Cardiac ventricle fibroblast (primary cell): ENCODE measurements around the gene TRMU. TPM values are rescaled to one million over a fixed set of nuclear protein-coding genes. Genes with fewer than 3 reads are reported as not detected.

Source experiments
- total RNA-seq: library from RNA; depleted of rRNA; stranded (reverse); fragments of >200 nt; gene quantifications from 2 replicates; pipeline ENCODE4 v1.2.3, GENCODE V29; 2015

Gene TRMU
- total RNA-seq = 16.2 and 21.3 TPM in 2 replicates

GRCh38 chr22:46335201-46336118, at the start of gene TRMU:
TSS of gene TRMU (plus strand) at chr22:46335714. CDS start at chr22:46335765, 51 bp downstream.

GRCh38 chr22:46296257-46297150, 39.0 kb upstream of the TRMU start, which contains the start of gene GTSE1:
TSS of gene GTSE1 (plus strand) at chr22:46296870. CDS start at chr22:46297401, 531 bp downstream.

Other genes starting within 250 kb of the TRMU start
- 9.8 and 20.0 TPM in 2 replicates for gene PPARA, start 185.2 kb upstream of the TRMU start, total RNA-seq
- 12.5 and 14.4 TPM in 2 replicates for gene CDPF1, start 85.4 kb upstream of the TRMU start, total RNA-seq
- 0.05 and 0.06 TPM in 2 replicates for gene PKDREJ, start 72.4 kb upstream of the TRMU start, total RNA-seq
- 31.0 and 36.0 TPM in 2 replicates for gene TTC38, start 67.7 kb upstream of the TRMU start, total RNA-seq
- gene GTSE1, start 38.8 kb upstream of the TRMU start, total RNA-seq = 0.62 and 2.9 TPM in 2 replicates
- 0.64 and 0.94 TPM in 2 replicates for gene CELSR1, start 201.9 kb downstream of the TRMU start, total RNA-seq